Body of pancreas (tissue), 4 donors: ENCODE data around the gene TRPV3.

Experiments
- CTCF ChIP-seq, 7 experiments: fragments of 450-650 bp in 4 of 7; fragments of 200-600 bp in 3 of 7; sonication (generic) in 3 of 7; IDR thresholded peaks; one replicate each; pipeline ENCODE4 v1.5.1; 2016 to 2019; ENCODE audit warnings: antibody characterized with exemption in 7 of 7
- POLR2A ChIP-seq, 3 donors: fragments of 450-650 bp; IDR thresholded peaks; one replicate each; pipeline ENCODE4 v1.6.1; 2016; ENCODE audit warnings: antibody characterized with exemption in 3 of 3, mild to moderate bottlenecking in 2 of 3

- no peak for TF ChIP-seq POLR2A (IDR thresholded peaks at IDR 0.05)
- no peak for TF ChIP-seq CTCF (IDR thresholded peaks at IDR 0.05)
Measured at GRCh38 chr17:3603119-3603869, 45.7 kb upstream of the TRPV3 start.
